Measurements from ENCODE around the gene XPO1. TPM values are rescaled to one million over a fixed set of nuclear protein-coding genes. Genes with fewer than 3 reads are reported as not detected.

The XPO1 gene
- total RNA-seq, 1 experiment from 2014 or later = 272 TPM

GRCh38 chr2:61550375-61551209 lies 12.4 kb upstream of the XPO1 start (continued):
- no peak for TF ChIP-seq CREB1 (CRISPR knock-in tag; IDR thresholded peaks at IDR 0.05)
- no peak for TF ChIP-seq AR (CRISPR knock-in tag; IDR thresholded peaks at IDR 0.05)

- Mint-ChIP-seq H3K27me3 (ENCODE audit: low read depth) (no peaks in the 10 kb centered on the region), H3K36me3 (no peaks in the 10 kb centered on the region), H3K27ac (no peak overlapping the region), H3K4me1 (peaks cover 23% of the 10 kb centered on the region), H3K4me3 (no peak overlapping the region), H3K9me3 (0 out of 2 replicates have a peak, but pooled peaks cover 3% of the 10 kb centered on the region)
- DNase-seq (ENCODE audit: low spot score) (no peak), ATAC-seq (no peak; the same call in 1 of the 2 replicates)
- TF ChIP-seq NR1H2 (CRISPR knock-in tag; IDR thresholded peaks at IDR 0.05) (no peak), SP1 (CRISPR knock-in tag; conservative IDR thresholded peaks at IDR 0.05) (no peak), USF1 (CRISPR knock-in tag; IDR thresholded peaks at IDR 0.05) (no peak)
- ChIA-PET POLR2A (interaction anchor here (0.7 to 2.3 kb wide), 2 partner anchors 11 to 17 kb away, joined by 4 to 10 read pairs; partner anchors contain the start of gene XPO1), CTCF (interaction anchor here (0.6 kb wide), 1 partner anchor 470 kb away, joined by 3 read pairs; no protein-coding TSS in a partner anchor)
Observed at GRCh38 chr2:61549546-61549945, 11.4 kb upstream of the XPO1 start.

GRCh38 chr2:61543062-61543461 lies 4.9 kb upstream of the XPO1 start:
- CTCF ChIA-PET = no interaction called here
- peaks cover under 1% of the 10 kb centered on the region; the same call in 1 of the 2 replicates for H3K36me3 Mint-ChIP-seq
- H3K4me3 Mint-ChIP-seq = no peak overlapping the region
- H3K4me1 Mint-ChIP-seq = peaks cover 14% of the 10 kb centered on the region
- DNase-seq (ENCODE audit: low spot score) = no peak
- POLR2A ChIA-PET = interaction anchor here (1.0 kb wide), 1 partner anchor 69 kb away, joined by 3 read pairs; no protein-coding TSS in a partner anchor
- ATAC-seq = no peak
- H3K27ac Mint-ChIP-seq = no peak overlapping the region
- H3K27me3 Mint-ChIP-seq (ENCODE audit: low read depth) = no peaks in the 10 kb centered on the region
- H3K9me3 Mint-ChIP-seq = no peaks in the 10 kb centered on the region
- TF ChIP-seq FOXK1 (CRISPR knock-in tag; IDR thresholded peaks at IDR 0.05) (no peak), ZNF317 (CRISPR knock-in tag; IDR thresholded peaks at IDR 0.05; ENCODE audit: borderline replicate concordance, low read depth) (no peak), STAT6 (CRISPR knock-in tag; conservative IDR thresholded peaks at IDR 0.05; ENCODE audit: low read depth) (no peak), USF1 (CRISPR knock-in tag; IDR thresholded peaks at IDR 0.05) (no peak), NR3C1 (CRISPR knock-in tag; conservative IDR thresholded peaks at IDR 0.05; ENCODE audit: low read depth) (no peak), AR (CRISPR knock-in tag; IDR thresholded peaks at IDR 0.05) (no peak), E2F4 (CRISPR knock-in tag; IDR thresholded peaks at IDR 0.05; ENCODE audit: borderline replicate concordance, low read depth) (no peak), TCF7 (CRISPR knock-in tag; IDR thresholded peaks at IDR 0.05; ENCODE audit: low read depth) (no peak), RORB (CRISPR knock-in tag; IDR thresholded peaks at IDR 0.05) (no peak), NFE2L1 (CRISPR knock-in tag; IDR thresholded peaks at IDR 0.05) (no peak), JUN (CRISPR knock-in tag; IDR thresholded peaks at IDR 0.05) (no peak), ZNF423 (CRISPR knock-in tag; IDR thresholded peaks at IDR 0.05) (no peak), MLX (CRISPR knock-in tag; IDR thresholded peaks at IDR 0.05) (no peak), NFATC4 (CRISPR knock-in tag; IDR thresholded peaks at IDR 0.05) (no peak), E2F5 (CRISPR knock-in tag; IDR thresholded peaks at IDR 0.05) (no peak)
